Measurements from ENCODE around the gene F12.

Gene F12

GRCh38 chr5:177446200-177447065 is 37.1 kb upstream of the F12 start, which contains the start of gene PRR7:
Gene PRR7, plus strand, starts transcription at chr5:177446814. Its CDS starts 8,254 bp downstream, at chr5:177455068.
- DNase-seq = no peak

GRCh38 chr5:177445917-177446199 is 36.5 kb upstream of the F12 start:
- DNase-seq = no peak

- DNase-seq = no peak
These were observed 35.9 kb upstream of the F12 start for GRCh38 chr5:177445052-177445916.

- no peak for DNase-seq
These were observed 35.0 kb upstream of the F12 start for GRCh38 chr5:177444106-177445051.

GRCh38 chr5:177443144-177443983 is 34.0 kb upstream of the F12 start:
- DNase-seq = no peak

GRCh38 chr5:177442066-177442826 is 32.9 kb upstream of the F12 start:
- no peak for DNase-seq

GRCh38 chr5:177440990-177441780 is 31.8 kb upstream of the F12 start:
- DNase-seq = no peak

GRCh38 chr5:177440211-177440989 is 31.0 kb upstream of the F12 start:
- no peak for DNase-seq

- DNase-seq = no peak
These were observed 30.2 kb upstream of the F12 start for GRCh38 chr5:177439518-177440053.

- no peak for DNase-seq
These were observed 29.1 kb upstream of the F12 start for GRCh38 chr5:177438468-177438867.

GRCh38 chr5:177437623-177438022 is 28.3 kb upstream of the F12 start:
- no peak for DNase-seq

- DNase-seq = no peak
These were observed 26.6 kb upstream of the F12 start for GRCh38 chr5:177435847-177436536.

GRCh38 chr5:177434942-177435738 is 25.8 kb upstream of the F12 start:
- no peak for DNase-seq

GRCh38 chr5:177434437-177434836 is 25.1 kb upstream of the F12 start:
- no peak for DNase-seq

- no peak for DNase-seq
These were observed 24.4 kb upstream of the F12 start for GRCh38 chr5:177433658-177434217.

GRCh38 chr5:177432839-177433657 is 23.7 kb upstream of the F12 start:
- no peak for DNase-seq
